NCI-H1048 (cell line): Measurements from ENCODE around the gene NEK10.

ENCODE experiments used
- DNase-seq: peaks from one replicate; lab custom pipeline; 2025; lab: John Stamatoyannopoulos, UW

The NEK10 gene

GRCh38 chr3:27108322-27108721, 260.9 kb downstream of the NEK10 start:
- no peak for DNase-seq

GRCh38 chr3:27105904-27106303, 263.3 kb downstream of the NEK10 start:
- no peak for DNase-seq

- no peak for DNase-seq
These were observed 272.0 kb downstream of the NEK10 start for GRCh38 chr3:27097182-27097581.

GRCh38 chr3:27095553-27096222, 273.5 kb downstream of the NEK10 start:
- no peak for DNase-seq

- no peak for DNase-seq
These were observed 274.5 kb downstream of the NEK10 start for GRCh38 chr3:27094721-27095120.

- DNase-seq = no peak
These were observed 275.4 kb downstream of the NEK10 start for GRCh38 chr3:27093771-27094170.

- no peak for DNase-seq
These were observed 278.7 kb downstream of the NEK10 start for GRCh38 chr3:27090275-27091041.

GRCh38 chr3:27089645-27090044, 279.5 kb downstream of the NEK10 start:
- no peak for DNase-seq

GRCh38 chr3:27089068-27089467, 280.1 kb downstream of the NEK10 start:
- DNase-seq = no peak

GRCh38 chr3:27085829-27086730, 283.1 kb downstream of the NEK10 start:
- no peak for DNase-seq

GRCh38 chr3:27081992-27082607, 287.1 kb downstream of the NEK10 start:
- no peak for DNase-seq

GRCh38 chr3:27081566-27081965, 287.6 kb downstream of the NEK10 start:
- DNase-seq = no peak

GRCh38 chr3:27080258-27080525, 289.0 kb downstream of the NEK10 start:
- DNase-seq = no peak

- no peak for DNase-seq
These were observed 289.5 kb downstream of the NEK10 start for GRCh38 chr3:27079427-27080257.

- no peak for DNase-seq
These were observed 290.8 kb downstream of the NEK10 start for GRCh38 chr3:27078246-27078913.

GRCh38 chr3:27076815-27077630, 292.2 kb downstream of the NEK10 start:
- DNase-seq = no peak

- no peak for DNase-seq
These were observed 294.3 kb downstream of the NEK10 start for GRCh38 chr3:27074914-27075313.

- DNase-seq = no peak
These were observed 295.3 kb downstream of the NEK10 start for GRCh38 chr3:27073912-27074311.

- DNase-seq = no peak
These were observed 296.2 kb downstream of the NEK10 start for GRCh38 chr3:27072810-27073651.
